Adipocyte (in vitro differentiated cells): ENCODE data around the gene CLTRN.

Experiments used
- DNase-seq: peaks from one replicate; pipeline ENCODE4 v3.0.0-alpha.2; 2015; ENCODE audit warnings: low read depth
- H3K27me3 ChIP-seq: replicated peaks from 2 replicates; pipeline ENCODE4 v1.7.0; 2013; ENCODE audit warnings: mild to moderate bottlenecking, low read length, moderate library complexity; ENCODE audit not compliant: control insufficient read depth, insufficient read depth
- H3K36me3 ChIP-seq: 2 replicates; pipeline ENCODE4 v1.7.0; 2013; ENCODE audit warnings: low read length, mild to moderate bottlenecking, moderate library complexity; ENCODE audit not compliant: control insufficient read depth, insufficient read depth, severe bottlenecking
- H3K4me1 ChIP-seq: 2 replicates; pipeline ENCODE4 v1.7.0; 2013; ENCODE audit warnings: mild to moderate bottlenecking, low read length, moderate library complexity; ENCODE audit not compliant: control insufficient read depth, insufficient read depth
- H3K4me3 ChIP-seq: 2 replicates; pipeline ENCODE4 v1.7.0; 2013; ENCODE audit warnings: mild to moderate bottlenecking, low read length, moderate library complexity
- H3K9ac ChIP-seq: 2 replicates; pipeline ENCODE4 v1.7.0; 2013; ENCODE audit warnings: mild to moderate bottlenecking, low read length, moderate library complexity
- H3K9me3 ChIP-seq: 2 replicates; pipeline ENCODE4 v1.7.0; 2013; ENCODE audit warnings: mild to moderate bottlenecking, low read length, moderate library complexity; ENCODE audit not compliant: control insufficient read depth

Gene CLTRN

DNA sequence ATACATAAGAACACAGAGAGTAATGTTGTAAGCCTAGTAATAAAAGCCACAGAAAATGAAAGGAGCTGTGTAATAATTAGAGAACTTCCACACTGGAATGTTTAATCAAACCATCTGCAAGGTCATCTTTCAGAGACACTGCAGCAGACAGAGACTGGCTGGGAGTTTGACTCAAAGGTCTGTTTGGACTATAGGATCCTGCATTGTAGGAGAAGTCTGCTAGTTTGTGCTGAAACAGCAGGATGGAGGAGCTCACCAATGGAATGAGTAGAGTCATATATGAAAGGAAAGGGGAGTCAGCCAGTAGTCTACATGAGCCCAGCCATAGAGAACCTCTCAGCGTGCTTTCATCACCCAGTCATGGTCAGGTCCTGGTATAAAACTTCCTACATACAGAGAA lies 59.4 kb downstream of the CLTRN start:
- H3K36me3 ChIP-seq = no peaks in the 10 kb centered on the region
- H3K4me1 ChIP-seq = no peaks in the 10 kb centered on the region
- H3K9ac ChIP-seq = no peak overlapping the region
- H3K9me3 ChIP-seq = no peaks in the 10 kb centered on the region
- DNase-seq = no peak
- H3K27me3 ChIP-seq = peaks cover 13% of the 10 kb centered on the region
- H3K4me3 ChIP-seq = no peak overlapping the region

GRCh38 chrX:15602761-15603160 lies 61.8 kb downstream of the CLTRN start:
- no peak for DNase-seq
- Histone ChIP-seq H3K9ac (no peak overlapping the region), H3K4me3 (no peak overlapping the region), H3K36me3 (no peaks in the 10 kb centered on the region), H3K27me3 (peaks cover 13% of the 10 kb centered on the region), H3K4me1 (no peaks in the 10 kb centered on the region), H3K9me3 (no peaks in the 10 kb centered on the region)

GRCh38 chrX:15601932-15602331 lies 62.7 kb downstream of the CLTRN start:
- H3K4me1 ChIP-seq = no peaks in the 10 kb centered on the region
- H3K9me3 ChIP-seq = no peaks in the 10 kb centered on the region
- H3K4me3 ChIP-seq = no peak overlapping the region
- no peak overlapping the region for H3K9ac ChIP-seq
- H3K36me3 ChIP-seq = no peaks in the 10 kb centered on the region
- H3K27me3 ChIP-seq = peaks cover 13% of the 10 kb centered on the region
- DNase-seq = no peak

GRCh38 chrX:15600745-15601144 lies 63.9 kb downstream of the CLTRN start, which contains the start of gene ACE2:
Gene ACE2, minus strand, starts transcription at chrX:15600960. Its CDS starts 49 bp downstream, at chrX:15600911.
- no peaks in the 10 kb centered on the region for H3K9me3 ChIP-seq

DNA sequence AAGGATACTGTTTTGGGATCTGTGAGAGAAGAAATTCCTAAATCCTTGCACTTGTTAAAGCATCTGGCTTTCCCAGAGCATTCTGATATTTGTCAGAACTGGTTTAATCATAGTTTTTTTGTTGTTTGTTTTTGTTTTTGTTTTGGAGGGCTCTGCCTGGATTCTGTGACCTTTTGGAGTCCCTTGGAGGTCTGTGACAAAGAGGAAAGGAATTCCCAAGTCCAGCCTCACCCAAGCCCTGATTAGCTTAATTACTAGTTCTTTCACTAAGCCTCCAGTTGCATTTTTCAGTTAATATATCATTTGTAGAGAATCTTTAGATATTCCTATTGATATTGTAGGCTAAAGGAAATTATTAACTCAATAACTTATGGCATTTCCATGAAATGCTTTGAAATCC lies 64.6 kb downstream of the CLTRN start:
- peaks cover 19% of the 10 kb centered on the region for H3K27me3 ChIP-seq
- no peak for DNase-seq
- no peaks in the 10 kb centered on the region for H3K36me3 ChIP-seq
- H3K4me1 ChIP-seq = no peaks in the 10 kb centered on the region
- no peak overlapping the region for H3K4me3 ChIP-seq
- no peaks in the 10 kb centered on the region for H3K9me3 ChIP-seq
- no peak overlapping the region for H3K9ac ChIP-seq

More at GRCh38 chrX:15600745-15601144, 63.9 kb downstream of the CLTRN start, which contains the start of gene ACE2:
- DNase-seq = no peak
- Histone ChIP-seq H3K27me3 (peaks cover 13% of the 10 kb centered on the region), H3K4me1 (no peaks in the 10 kb centered on the region), H3K9ac (no peak within 1 kb of the TSS), H3K4me3 (no peak within 1 kb of the TSS), H3K36me3 (no peaks in the 10 kb centered on the region)

DNA sequence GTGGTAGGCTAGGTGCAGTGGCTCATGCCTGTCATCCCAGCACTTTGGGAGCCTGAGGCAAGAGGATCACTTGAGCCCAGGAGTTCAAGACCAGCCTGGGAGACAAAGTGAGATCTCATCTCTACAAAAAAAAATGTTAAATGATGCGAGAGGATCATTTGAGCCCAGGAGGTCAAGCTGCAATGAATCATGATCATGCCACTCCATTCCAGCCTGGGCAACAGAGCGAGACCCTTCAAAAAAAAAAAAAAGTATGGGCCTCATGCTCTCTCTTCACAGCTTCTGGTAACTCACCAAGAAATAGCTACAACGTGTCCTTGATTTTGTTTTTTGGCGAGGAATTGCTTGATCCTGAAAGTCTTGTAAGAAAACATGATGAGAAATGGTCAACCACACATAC lies 65.1 kb downstream of the CLTRN start:
- Histone ChIP-seq H3K27me3 (peaks cover 24% of the 10 kb centered on the region), H3K9me3 (no peaks in the 10 kb centered on the region), H3K36me3 (no peaks in the 10 kb centered on the region), H3K9ac (no peak overlapping the region), H3K4me1 (no peaks in the 10 kb centered on the region), H3K4me3 (no peak overlapping the region)
- DNase-seq = no peak

GRCh38 chrX:15598026-15598425 lies 66.6 kb downstream of the CLTRN start:
- H3K9me3 ChIP-seq = no peaks in the 10 kb centered on the region
- no peak overlapping the region for H3K9ac ChIP-seq
- no peaks in the 10 kb centered on the region for H3K36me3 ChIP-seq
- no peaks in the 10 kb centered on the region for H3K4me1 ChIP-seq
- H3K27me3 ChIP-seq = peaks cover 30% of the 10 kb centered on the region
- no peak overlapping the region for H3K4me3 ChIP-seq
- no peak for DNase-seq

GRCh38 chrX:15594371-15594770 lies 70.2 kb downstream of the CLTRN start:
- H3K27me3 ChIP-seq = peaks cover 33% of the 10 kb centered on the region
- H3K9me3 ChIP-seq = no peaks in the 10 kb centered on the region
- no peak for DNase-seq
- no peak overlapping the region for H3K9ac ChIP-seq
- H3K36me3 ChIP-seq = no peaks in the 10 kb centered on the region
- H3K4me1 ChIP-seq = no peaks in the 10 kb centered on the region
- H3K4me3 ChIP-seq = no peak overlapping the region

- Histone ChIP-seq H3K4me1 (no peaks in the 10 kb centered on the region), H3K4me3 (no peak overlapping the region), H3K27me3 (peaks cover 16% of the 10 kb centered on the region), H3K9me3 (no peaks in the 10 kb centered on the region), H3K36me3 (no peaks in the 10 kb centered on the region), H3K9ac (no peak overlapping the region)
- DNase-seq = no peak
These were observed 84.5 kb downstream of the CLTRN start for GRCh38 chrX:15579778-15580747.
